Embryonic facial prominence (tissue), 1 donor: ENCODE data around the gene TBC1D10B.
"Not testable (repeated sequence)": the region's sequence is repeated elsewhere in the genome, so short reads cannot be mapped to it uniquely, and the experiment has no call there.

Source experiments
- DNase-seq: peaks from one replicate; pipeline ENCODE4 v3.0.0-alpha.2; 2016; ENCODE audit errors: extremely low spot score

The TBC1D10B gene

GRCh38 chr16:30397776-30398660 is 27.7 kb upstream of the TBC1D10B start:
- no peak for DNase-seq

GRCh38 chr16:30397056-30397455 is 26.8 kb upstream of the TBC1D10B start:
- no peak for DNase-seq

- DNase-seq, result not testable (repeated sequence)
Measured at GRCh38 chr16:30396627-30397026, 26.3 kb upstream of the TBC1D10B start.

DNA sequence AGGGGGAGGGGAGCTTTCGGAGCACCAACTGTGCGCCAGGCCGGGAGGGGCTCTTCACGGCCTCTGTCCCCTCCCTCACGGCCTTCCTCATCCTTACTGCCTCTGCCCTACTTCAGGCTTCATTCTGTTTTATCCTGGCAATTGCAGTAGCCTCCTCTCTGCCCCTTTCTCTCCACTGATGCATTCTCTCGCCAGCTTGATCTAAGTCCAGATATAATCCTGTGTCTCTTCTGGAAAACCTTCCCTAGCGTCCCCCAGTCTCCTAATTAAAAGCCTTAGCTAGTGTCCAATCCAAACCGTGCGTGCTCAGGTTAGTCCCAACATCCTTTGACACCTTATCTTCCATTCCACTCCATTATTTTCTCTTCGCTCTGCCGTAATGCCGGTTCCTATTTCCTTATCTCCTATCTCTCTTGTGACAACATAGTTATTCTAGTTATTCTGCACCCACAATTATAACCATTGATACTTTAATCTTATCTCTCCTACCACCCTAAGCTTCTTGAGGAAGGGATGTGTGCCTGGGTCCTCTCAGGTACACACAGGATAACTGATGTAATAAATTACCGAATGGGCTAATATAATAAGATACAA is 25.8 kb upstream of the TBC1D10B start:
- no peak for DNase-seq

- DNase-seq, result peak; percentile 84
Measured at GRCh38 chr16:30395155-30395991, 25.1 kb upstream of the TBC1D10B start, which contains the start of gene ZNF48. Gene ZNF48, plus strand, starts transcription at chr16:30395420. Its CDS starts 375 bp downstream, at chr16:30395795.

- no peak for DNase-seq
Measured at GRCh38 chr16:30394592-30395154, 24.4 kb upstream of the TBC1D10B start.

DNA sequence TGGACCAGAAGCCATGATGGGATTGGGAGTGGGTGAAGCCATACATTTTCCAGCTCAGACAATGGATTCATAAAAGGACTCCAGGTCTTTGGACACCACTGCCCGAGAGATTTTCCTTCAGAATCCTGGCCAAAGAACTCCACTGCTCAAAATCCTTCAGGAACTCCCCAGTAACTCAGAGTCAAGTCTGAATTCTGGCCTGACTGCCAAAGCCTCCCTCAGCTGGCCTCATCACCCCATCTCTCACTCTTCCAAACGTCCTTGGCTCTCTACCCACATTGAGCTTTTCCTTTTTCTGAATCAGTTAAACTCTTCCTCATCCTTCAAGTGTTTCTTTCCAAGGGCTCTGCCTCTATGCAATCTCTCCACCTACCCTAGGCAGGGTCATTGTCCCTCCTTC is 13.2 kb upstream of the TBC1D10B start:
- no peak for DNase-seq

DNA sequence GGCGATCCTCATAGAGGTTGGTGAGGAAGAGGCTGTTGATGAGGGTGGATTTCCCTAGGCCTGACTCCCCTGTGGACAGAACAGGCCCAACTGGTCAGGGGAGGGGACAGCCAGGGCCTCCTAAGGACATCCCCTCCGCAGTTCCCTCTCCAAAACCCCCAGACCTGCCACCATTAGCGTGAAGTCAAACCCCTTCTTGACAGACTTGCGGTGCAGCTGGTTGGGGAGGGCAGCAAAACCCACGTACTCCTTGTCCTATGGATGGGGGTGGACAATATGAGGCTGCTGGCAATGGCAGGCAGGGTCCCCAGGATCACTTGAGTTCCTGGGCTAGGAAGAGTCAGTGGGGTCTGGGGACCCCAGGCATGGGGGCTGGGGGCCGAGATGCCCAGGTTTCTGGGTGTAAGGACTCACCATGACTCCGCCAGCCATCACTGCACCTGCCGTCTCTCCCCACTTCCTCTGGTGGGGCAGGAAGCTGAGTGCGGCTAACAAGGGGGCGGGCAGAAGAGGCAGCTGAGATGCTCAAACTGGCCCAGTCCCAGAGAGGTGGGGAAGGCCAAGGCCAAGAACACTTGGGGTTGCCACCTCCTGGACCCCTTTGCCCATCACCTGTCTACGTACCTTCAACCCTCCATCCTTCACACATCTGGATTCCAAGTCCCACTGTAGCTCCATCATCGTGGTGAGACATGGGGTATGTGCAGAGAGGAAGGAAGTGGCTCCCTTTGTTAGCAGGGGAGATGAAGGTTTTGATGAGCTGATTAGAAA is 12.0 kb upstream of the TBC1D10B start, which contains the start of gene SEPTIN1:
Gene SEPTIN1, minus strand, starts transcription at position 451 of the 771 bp plus-strand sequence. Its CDS starts 19 bp downstream, at position 432.
- DNase-seq, result no peak

DNA sequence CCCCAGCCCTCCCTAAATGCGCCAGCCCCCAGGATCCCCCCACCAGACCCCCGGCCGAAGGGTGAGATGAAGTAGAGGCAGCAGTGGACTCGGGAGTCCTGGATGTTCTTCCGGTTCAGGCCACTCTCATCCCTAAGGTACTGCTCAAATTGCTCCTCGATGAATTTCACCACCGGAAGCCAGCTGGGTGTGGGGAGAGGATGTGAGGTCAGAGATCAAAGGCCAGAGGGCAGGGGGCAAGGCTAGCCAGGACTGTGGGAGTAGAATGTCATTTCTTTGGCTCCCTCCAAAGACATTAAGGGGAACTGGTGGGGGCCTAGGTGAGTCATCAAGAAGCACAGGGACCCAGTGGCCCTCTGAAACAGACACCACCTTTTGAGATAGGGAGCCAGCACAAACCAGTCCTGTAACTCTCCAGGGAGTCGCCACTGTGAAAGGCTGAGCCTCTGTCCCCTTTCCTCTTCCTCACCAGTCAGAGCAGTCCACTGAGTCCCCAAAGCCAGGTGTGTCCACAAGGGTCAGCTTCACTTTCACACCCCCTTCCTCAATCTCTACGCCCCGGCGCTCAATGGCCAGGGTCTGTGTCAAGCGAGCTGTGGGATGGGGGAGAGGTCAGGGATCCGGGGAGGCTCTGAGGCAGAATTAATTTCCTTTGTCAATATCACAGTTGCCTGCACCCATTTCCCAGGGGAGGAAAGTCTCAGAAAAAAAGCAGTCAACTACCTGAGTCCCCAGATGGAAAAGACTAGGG is 11.2 kb upstream of the TBC1D10B start:
- DNase-seq, result no peak

GRCh38 chr16:30380803-30381208 is 10.5 kb upstream of the TBC1D10B start:
- no peak for DNase-seq

DNA sequence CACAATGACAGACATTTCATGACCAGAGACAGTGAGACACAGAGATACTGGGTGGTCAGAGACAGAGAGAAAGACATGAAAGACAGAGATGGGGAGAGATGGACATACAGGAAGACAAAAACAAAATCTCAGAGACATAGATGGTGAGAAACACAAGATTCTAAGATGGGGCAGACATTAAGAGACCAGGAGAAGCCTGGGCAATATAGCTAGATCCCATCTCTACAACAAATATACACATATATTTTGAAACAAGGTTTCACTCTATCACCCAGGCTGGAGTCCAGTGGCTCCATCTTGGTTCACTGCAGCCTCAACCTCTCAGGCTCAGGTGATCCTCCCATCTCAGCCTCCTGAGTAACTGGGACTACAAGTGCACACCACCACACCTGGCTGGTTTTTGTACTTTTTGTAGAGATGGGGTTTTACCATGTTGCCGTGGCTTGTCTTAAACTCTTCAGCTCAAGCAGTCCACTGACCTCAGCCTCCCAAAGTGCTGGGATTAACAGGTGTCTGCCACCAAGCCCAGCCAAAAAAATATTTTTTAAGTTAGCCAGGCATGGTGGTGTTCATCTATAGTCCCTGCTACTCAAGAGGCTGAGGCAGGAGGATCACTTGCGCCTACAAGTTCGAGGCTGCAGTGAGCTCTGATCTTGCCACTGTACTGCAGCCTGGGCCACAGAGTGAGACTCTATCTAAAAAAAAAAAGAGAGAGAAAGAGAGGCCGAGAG is 9.9 kb upstream of the TBC1D10B start:
- DNase-seq, result no peak

DNA sequence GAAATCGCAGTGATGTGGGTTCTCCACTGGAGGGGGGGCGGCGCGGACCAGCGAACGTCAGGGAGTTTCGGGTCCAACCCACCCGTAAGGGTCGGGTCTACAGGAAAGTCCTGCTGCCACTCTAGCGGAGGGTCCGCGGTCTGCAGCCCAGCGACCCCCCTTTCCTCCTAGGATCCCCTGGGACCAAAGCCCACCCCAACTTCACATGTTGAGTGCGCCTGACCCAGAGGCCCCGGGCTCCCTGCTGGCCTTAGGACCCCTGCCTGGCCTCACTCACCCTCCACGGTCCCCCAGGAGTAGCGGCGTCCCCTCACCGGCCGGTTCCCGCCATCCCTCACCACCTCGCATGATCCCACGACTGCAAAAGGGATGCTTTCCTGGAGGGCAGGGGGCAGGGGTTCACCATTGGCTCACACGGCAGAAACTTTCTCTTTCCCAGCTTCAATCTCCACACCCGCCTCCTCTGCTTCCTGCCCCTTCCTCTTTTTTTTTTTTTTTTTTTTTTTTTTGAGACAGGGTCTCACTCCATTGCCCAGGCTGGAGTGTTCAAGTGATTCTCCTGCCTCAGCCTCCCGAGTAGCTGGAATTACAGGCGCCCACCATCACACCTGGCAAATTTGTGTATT is 9.0 kb upstream of the TBC1D10B start:
- DNase-seq, result no peak

DNA sequence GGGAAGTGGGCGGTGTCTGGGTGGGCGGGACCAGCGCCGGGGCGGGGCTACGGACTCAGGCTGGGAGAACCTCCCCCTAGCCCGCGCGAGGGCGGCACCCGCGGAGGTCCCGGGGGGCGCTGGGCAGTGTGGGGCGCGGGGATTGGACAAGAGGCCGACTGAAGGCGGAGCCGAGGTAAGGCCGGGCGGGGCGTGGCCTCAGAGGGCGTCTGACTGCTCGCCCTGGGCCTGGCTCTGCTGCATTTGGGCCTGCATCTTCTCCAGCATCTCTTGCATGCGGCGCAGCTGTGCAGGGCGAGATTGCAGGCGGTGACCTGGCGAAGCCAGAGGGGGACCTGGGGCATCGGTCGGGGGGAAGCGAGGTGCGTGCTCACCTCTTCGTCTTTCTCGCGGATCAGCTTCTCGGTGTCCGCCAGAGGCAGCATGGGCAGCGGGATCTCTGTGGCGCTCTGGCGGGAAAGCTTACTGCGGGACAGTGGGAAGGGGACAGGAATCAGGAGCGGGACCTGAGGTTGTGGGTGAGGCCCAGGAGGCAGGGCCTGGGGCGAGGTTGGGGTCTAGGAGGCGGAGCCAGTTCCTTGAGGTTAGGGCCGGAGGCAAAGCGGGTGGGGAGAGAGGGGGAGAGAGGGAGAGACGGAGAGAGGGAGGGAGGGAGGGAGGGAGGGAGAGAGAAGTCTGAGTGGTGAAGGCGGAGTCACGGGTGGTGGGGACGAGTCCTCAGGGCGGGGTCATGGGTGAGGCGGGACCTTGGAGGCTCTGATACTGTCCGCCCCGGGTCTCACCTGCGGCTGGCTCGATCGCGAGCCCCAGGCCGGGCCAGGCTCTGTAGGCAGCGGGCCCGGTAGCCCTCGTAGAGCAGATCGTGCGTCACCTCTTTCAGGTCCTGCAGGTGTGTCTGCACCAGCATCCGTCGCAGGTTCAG is 8.2 kb upstream of the TBC1D10B start:
- peak; percentile 92 for DNase-seq

DNA sequence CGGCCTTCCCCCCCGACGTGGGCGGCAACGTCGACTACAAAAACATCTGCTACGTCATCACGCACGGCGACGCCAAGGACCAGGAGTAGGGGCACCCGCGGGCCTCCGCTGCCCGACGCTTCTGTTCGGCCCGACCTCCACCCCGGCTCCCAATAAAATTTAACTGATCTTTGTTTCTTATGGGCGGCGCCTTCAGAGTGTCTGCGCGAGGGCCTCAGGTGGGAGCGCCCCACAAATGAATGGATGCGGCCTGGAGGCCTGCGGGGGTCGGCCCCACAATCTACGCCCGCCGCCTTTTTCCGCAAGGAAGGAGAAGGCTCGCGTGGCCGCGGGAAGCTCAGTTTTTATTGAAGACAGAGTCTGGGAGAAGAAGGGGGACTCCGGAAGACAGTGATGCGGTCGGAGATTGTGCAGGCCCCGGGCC is 7.5 kb upstream of the TBC1D10B start:
- DNase-seq, result peak; percentile 94

- no peak for DNase-seq
Measured at GRCh38 chr16:30377050-30377811, 6.9 kb upstream of the TBC1D10B start.

GRCh38 chr16:30376461-30376902 is 6.2 kb upstream of the TBC1D10B start:
- no peak for DNase-seq

DNA sequence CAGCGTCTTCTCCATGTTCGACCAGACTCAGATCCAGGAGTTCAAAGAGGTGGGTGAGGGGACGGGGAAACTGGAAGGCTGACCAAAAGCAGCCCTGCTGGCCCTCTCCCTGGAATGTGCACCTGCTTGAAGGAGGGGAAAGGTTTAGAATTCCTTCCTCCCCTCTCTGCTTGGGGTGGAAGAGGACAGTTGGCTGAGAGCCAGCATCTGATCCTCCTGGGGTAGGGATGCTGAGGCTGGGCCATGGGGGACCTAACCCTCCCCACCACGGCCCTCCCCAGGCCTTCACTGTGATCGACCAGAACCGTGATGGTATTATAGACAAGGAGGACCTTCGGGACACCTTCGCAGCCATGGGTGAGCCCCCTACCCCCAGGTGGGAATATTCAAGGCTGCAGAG is 5.6 kb upstream of the TBC1D10B start:
- DNase-seq, result no peak
